Ishikawa (cell line): Measurements from ENCODE around the gene RNASE1.

Experiments used
- RAD21 ChIP-seq: IDR thresholded peaks from 2 replicates; pipeline ENCODE4 v1.6.1; 2012; ENCODE audit warnings: low read depth
- TEAD4 ChIP-seq: IDR thresholded peaks from 2 replicates; pipeline ENCODE4 v1.6.1; 2012
- TF ChIP-seq, protein P1 (sequence below): IDR thresholded peaks from 2 replicates; pipeline ENCODE4 v1.6.1; 2012
- TF ChIP-seq, protein P2 (sequence below): IDR thresholded peaks from 2 replicates; pipeline ENCODE4 v1.6.1; 2012

GRCh38 chr14:20846560-20846959 lies 43.9 kb upstream of the RNASE1 start:
- TF ChIP-seq, protein P1, sequence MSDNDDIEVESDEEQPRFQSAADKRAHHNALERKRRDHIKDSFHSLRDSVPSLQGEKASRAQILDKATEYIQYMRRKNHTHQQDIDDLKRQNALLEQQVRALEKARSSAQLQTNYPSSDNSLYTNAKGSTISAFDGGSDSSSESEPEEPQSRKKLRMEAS = no peak
- TF ChIP-seq TEAD4 (no peak), RAD21 (no peak)
- TF ChIP-seq, protein P2, sequence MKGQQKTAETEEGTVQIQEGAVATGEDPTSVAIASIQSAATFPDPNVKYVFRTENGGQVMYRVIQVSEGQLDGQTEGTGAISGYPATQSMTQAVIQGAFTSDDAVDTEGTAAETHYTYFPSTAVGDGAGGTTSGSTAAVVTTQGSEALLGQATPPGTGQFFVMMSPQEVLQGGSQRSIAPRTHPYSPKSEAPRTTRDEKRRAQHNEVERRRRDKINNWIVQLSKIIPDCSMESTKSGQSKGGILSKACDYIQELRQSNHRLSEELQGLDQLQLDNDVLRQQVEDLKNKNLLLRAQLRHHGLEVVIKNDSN = no peak
